HepG2 (cell line): ENCODE measurements around the gene SYS1. TPM values are rescaled to one million over a fixed set of nuclear protein-coding genes. Genes with fewer than 3 reads are reported as not detected.
A peak's percentile ranks its signal among the peaks of the same experiment; 100 is the strongest.

Source experiments
- EHMT2 ChIP-seq: fragments of 200-600 bp; sonication (generic); IDR thresholded peaks from 2 replicates; pipeline ENCODE4 v1.7.0; 2017; ENCODE audit warnings: antibody characterized with exemption, low read depth, low read length, borderline replicate concordance
- FOXA1 ChIP-seq, 2 experiments: fragments of 450-650 bp in 1 of 2; sonication (generic) in 1 of 2; formaldehyde crosslinking in 1 of 2; IDR thresholded peaks; 2 replicates each; pipeline versions ENCODE4 v1.4.0 to v1.6.1; 2016 to 2020; ENCODE audit warnings: missing genetic modification reagents in 1 of 2
- HOXD1 ChIP-seq: sonication (generic); formaldehyde crosslinking; IDR thresholded peaks from 2 replicates; pipeline ENCODE4 v1.5.0; 2020; ENCODE audit warnings: missing genetic modification reagents
- IRF9 ChIP-seq: sonication (generic); formaldehyde crosslinking; IDR thresholded peaks from 2 replicates; pipeline ENCODE4 v1.8.0; 2022; ENCODE audit warnings: missing genetic modification reagents, mild to moderate bottlenecking, borderline replicate concordance
- KLF6 ChIP-seq: IDR thresholded peaks from 2 replicates; pipeline ENCODE4 v1.8.0; 2016; ENCODE audit warnings: missing biosample characterization, missing genetic modification reagents
- MAF1 ChIP-seq: sonication (generic); formaldehyde crosslinking; IDR thresholded peaks from 2 replicates; pipeline ENCODE4 v1.5.0; 2020; ENCODE audit warnings: missing genetic modification reagents, borderline replicate concordance
- NFKBIZ ChIP-seq: IDR thresholded peaks from 2 replicates; pipeline ENCODE4 v1.6.1; 2018; ENCODE audit warnings: missing genetic modification reagents, missing compliant biosample characterization
- PCBP2 ChIP-seq: fragments of 200-400 bp; formaldehyde crosslinking; optimal IDR thresholded peaks from 2 replicates; pipeline ENCODE3; 2018; ENCODE audit warnings: low read length, low read depth; ENCODE audit not compliant: poor library complexity, severe bottlenecking
- RXRB ChIP-seq: IDR thresholded peaks from 2 replicates; pipeline ENCODE4 v1.6.1; 2016; ENCODE audit warnings: borderline replicate concordance, missing genetic modification reagents, missing compliant biosample characterization
- SIN3A ChIP-seq: IDR thresholded peaks from 2 replicates; pipeline ENCODE4 v1.6.1; 2011; ENCODE audit warnings: low read depth, mild to moderate bottlenecking, control low read depth, low read length, borderline replicate concordance
- WIZ ChIP-seq: sonication (generic); formaldehyde crosslinking; IDR thresholded peaks from 2 replicates; pipeline ENCODE4 v1.5.1; 2020; ENCODE audit warnings: mild to moderate bottlenecking, missing genetic modification reagents
- ZFP62 ChIP-seq: sonication (generic); formaldehyde crosslinking; IDR thresholded peaks from 2 replicates; pipeline ENCODE4 v1.4.0; 2020; ENCODE audit warnings: missing genetic modification reagents
- ZNF256 ChIP-seq: sonication (generic); formaldehyde crosslinking; conservative IDR thresholded peaks from 2 replicates; pipeline ENCODE4 v1.4.0; 2020; ENCODE audit warnings: missing genetic modification reagents
- ZNF3 ChIP-seq: IDR thresholded peaks from 2 replicates; pipeline ENCODE4 v1.7.0; 2017; ENCODE audit warnings: inconsistent platforms
- ZNF460 ChIP-seq: sonication (generic); formaldehyde crosslinking; IDR thresholded peaks from 2 replicates; pipeline ENCODE4 v1.5.1; 2020; ENCODE audit warnings: missing genetic modification reagents, mild to moderate bottlenecking, borderline replicate concordance
- ZNF503 ChIP-seq: sonication (generic); formaldehyde crosslinking; IDR thresholded peaks from 2 replicates; pipeline ENCODE4 v1.4.0; 2020; ENCODE audit warnings: missing genetic modification reagents
- ZNF558 ChIP-seq: sonication (generic); formaldehyde crosslinking; IDR thresholded peaks from 2 replicates; pipeline ENCODE4 v1.9.0; 2022; ENCODE audit warnings: mild to moderate bottlenecking, missing genetic modification reagents, borderline replicate concordance
- ZNF605 ChIP-seq: sonication (generic); formaldehyde crosslinking; IDR thresholded peaks from 2 replicates; pipeline ENCODE4 v1.8.0; 2022; ENCODE audit warnings: mild to moderate bottlenecking, missing genetic modification reagents
- ZNF788 ChIP-seq: sonication (generic); formaldehyde crosslinking; IDR thresholded peaks from 2 replicates; pipeline ENCODE4 v1.5.0; 2020; ENCODE audit warnings: mild to moderate bottlenecking, missing genetic modification reagents, borderline replicate concordance
- ZSCAN9 ChIP-seq: IDR thresholded peaks from 2 replicates; pipeline ENCODE4 v1.6.1; 2016; ENCODE audit warnings: borderline replicate concordance
- polyA plus RNA-seq, 8 experiments: library from polyadenylated mRNA; depleted of rRNA in 3 of 8; stranded (reverse) in 7 of 8; unstranded in 1 of 8; fragments of >200 nt; fragmentation: Illumina TruSeq in 4 of 8; extraction: Trizol in 4 of 8; gene quantifications; 2 replicates each; pipeline versions ENCODE4 v1.2.1 to v1.2.3, GENCODE V29; 2011 to 2016; ENCODE audit warnings: low read depth in 4 of 8, missing spikeins in 1 of 8, mixed read lengths in 1 of 8; ENCODE audit not compliant: insufficient read depth in 1 of 8
- total RNA-seq, 5 experiments: library from RNA; depleted of rRNA; stranded (reverse); fragments of >200 nt; fragmentation: Illumina TruSeq; extraction: Trizol; gene quantifications; 2 replicates each; pipeline ENCODE4 v1.2.3, GENCODE V29; 2016; ENCODE audit warnings: low read depth in 1 of 5
- TF ChIP-seq, protein P1 (sequence below): sonication (generic); formaldehyde crosslinking; IDR thresholded peaks from 2 replicates; pipeline ENCODE4 v1.8.1; 2023; ENCODE audit warnings: mild to moderate bottlenecking, moderate library complexity, missing genetic modification reagents
- TF ChIP-seq, protein P2 (sequence below): sonication (generic); formaldehyde crosslinking; IDR thresholded peaks from 2 replicates; pipeline ENCODE4 v1.4.0; 2020; ENCODE audit warnings: missing genetic modification reagents, borderline replicate concordance

SYS1 gene
- total and polyA plus RNA-seq, 2 of the 13 experiments (the other 11 are each of a cell fraction or from before 2014, with no cell fraction given) = 38.3 to 65.6 TPM

DNA sequence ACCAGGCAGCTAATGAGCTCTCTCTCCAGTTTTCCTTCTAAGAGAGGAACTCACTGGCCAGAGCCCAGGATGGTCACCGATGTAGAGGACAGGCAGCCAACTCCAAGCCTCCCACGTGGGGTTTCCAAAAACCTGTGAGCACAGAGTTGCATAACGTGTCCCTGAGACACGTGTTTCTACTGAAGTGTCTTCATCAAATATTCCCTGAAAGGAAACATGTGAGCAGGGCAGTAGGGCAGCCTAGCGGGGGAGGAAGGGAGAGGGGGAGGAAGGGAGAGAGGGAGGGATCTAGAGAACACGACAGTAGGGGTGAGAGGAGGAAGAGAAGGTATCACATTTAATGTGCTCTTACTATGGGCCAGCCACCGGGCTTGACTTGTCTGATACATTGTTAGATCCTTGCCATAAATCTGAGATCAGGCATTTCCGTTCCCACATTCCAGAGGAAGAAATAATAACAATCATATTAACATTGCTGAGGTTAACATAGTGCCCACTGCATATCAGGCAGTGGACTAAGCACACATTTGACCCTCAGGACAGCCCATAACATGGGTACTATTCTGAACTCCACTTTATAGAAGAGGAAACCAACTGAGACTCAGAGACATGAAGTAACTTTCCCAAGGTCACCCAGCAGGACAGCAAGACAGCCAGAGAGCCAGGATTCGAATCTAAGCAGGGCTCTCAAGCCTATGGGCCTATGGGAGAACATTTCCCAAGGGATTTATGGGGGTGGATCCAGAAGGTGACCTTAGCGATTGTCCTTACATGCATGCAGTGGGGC, 4.5 kb upstream of the SYS1 start (continued):
- TF ChIP-seq PCBP2 (no peak), ZNF788 (CRISPR knock-in tag) (peak; percentile 52; the same call in 1 of the 2 replicates), ZNF605 (CRISPR knock-in tag) (no peak), ZNF558 (no peak; the same call in 1 of the 2 replicates), IRF9 (CRISPR knock-in tag) (no peak), NFKBIZ (CRISPR knock-in tag) (no peak; the same call in 1 of the 2 replicates), WIZ (CRISPR knock-in tag) (no peak), ZNF460 (CRISPR knock-in tag) (no peak), SIN3A (no peak), ZNF503 (CRISPR knock-in tag) (no peak), ZFP62 (CRISPR knock-in tag) (no peak), MAF1 (CRISPR knock-in tag) (no peak), HOXD1 (no peak), FOXA1 (IDR thresholded peaks at IDR 0.05) (no peak), FOXA1 (CRISPR knock-in tag; IDR thresholded peaks at IDR 0.05) (no peak), RXRB (CRISPR knock-in tag) (peak; percentile 42; the same call in 1 of the 2 replicates), ZNF3 (CRISPR knock-in tag) (0 out of 2 replicates have a peak, but pooled peaks have one; percentile 27), EHMT2 (no peak), ZNF256 (CRISPR knock-in tag) (no peak), ZSCAN9 (CRISPR knock-in tag) (no peak), KLF6 (CRISPR knock-in tag) (no peak)
- TF ChIP-seq, protein P1, sequence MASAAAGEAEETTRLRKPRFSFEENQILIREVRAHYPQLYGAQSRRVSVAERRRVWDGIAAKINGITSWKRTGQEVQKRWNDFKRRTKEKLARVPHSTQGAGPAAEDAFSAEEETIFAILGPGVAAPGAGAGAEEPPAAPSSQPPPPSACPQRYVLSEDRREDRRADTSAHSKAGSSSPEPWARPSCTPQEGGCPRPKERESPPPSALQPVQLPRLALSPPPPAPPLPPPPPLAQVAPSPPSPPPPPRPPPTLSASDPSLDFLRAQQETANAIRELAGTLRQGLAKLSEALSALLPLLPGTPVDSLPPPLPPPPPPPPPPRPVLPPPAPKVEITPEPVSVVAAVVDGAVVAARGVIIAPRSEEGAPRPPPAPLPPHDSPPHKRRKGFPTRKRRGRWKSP = no peak
- TF ChIP-seq, protein P2, sequence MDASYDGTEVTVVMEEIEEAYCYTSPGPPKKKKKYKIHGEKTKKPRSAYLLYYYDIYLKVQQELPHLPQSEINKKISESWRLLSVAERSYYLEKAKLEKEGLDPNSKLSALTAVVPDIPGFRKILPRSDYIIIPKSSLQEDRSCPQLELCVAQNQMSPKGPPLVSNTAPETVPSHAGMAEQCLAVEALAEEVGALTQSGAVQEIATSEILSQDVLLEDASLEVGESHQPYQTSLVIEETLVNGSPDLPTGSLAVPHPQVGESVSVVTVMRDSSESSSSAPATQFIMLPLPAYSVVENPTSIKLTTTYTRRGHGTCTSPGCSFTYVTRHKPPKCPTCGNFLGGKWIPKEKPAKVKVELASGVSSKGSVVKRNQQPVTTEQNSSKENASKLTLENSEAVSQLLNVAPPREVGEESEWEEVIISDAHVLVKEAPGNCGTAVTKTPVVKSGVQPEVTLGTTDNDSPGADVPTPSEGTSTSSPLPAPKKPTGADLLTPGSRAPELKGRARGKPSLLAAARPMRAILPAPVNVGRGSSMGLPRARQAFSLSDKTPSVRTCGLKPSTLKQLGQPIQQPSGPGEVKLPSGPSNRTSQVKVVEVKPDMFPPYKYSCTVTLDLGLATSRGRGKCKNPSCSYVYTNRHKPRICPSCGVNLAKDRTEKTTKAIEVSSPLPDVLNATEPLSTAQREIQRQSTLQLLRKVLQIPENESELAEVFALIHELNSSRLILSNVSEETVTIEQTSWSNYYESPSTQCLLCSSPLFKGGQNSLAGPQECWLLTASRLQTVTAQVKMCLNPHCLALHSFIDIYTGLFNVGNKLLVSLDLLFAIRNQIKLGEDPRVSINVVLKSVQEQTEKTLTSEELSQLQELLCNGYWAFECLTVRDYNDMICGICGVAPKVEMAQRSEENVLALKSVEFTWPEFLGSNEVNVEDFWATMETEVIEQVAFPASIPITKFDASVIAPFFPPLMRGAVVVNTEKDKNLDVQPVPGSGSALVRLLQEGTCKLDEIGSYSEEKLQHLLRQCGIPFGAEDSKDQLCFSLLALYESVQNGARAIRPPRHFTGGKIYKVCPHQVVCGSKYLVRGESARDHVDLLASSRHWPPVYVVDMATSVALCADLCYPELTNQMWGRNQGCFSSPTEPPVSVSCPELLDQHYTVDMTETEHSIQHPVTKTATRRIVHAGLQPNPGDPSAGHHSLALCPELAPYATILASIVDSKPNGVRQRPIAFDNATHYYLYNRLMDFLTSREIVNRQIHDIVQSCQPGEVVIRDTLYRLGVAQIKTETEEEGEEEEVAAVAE (CRISPR knock-in tag) = no peak
